ENCODE results near the gene XPO6. TPM values are rescaled to one million over a fixed set of nuclear protein-coding genes. Genes with fewer than 3 reads are reported as not detected.

XPO6 gene
- total and polyA plus RNA-seq, 8 donors: 75.7 to 155 (median 80.1) TPM

DNA sequence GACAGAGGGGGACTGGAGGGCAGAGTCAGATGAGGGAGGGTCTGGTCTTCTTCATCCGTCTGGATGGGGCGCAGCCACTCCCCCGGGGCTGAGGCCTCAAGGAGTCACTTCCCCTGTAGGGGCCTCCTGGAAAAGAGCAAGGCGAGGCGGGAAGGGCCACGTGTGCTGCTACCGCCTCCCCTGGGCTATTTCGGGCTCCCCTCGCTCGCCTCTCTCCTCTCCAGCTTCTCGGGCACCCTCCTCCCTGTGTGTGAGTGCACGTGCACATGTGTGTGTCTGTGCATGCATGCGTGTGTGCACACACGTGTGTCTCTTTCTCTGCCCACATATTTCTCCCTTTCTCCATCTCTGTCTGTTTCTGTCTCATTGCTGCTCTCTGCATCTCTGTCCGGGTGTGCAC, 158.3 kb downstream of the XPO6 start:
- no peak for ATAC-seq
- peaks cover 3 to 53% of the 10 kb centered on the region in 2 donors for H3K27me3 ChIP-seq
- peak in 1 of 4 donors; percentile 39 for DNase-seq
- no peaks in the 10 kb centered on the region for H3K4me1 ChIP-seq
- H3K36me3 ChIP-seq: no peaks in the 10 kb centered on the region
- H3K27ac ChIP-seq: no peak overlapping the region
- H3K9me3 ChIP-seq: peaks cover 0 to 7% of the 10 kb centered on the region in 2 donors
- TF ChIP-seq, protein P1, sequence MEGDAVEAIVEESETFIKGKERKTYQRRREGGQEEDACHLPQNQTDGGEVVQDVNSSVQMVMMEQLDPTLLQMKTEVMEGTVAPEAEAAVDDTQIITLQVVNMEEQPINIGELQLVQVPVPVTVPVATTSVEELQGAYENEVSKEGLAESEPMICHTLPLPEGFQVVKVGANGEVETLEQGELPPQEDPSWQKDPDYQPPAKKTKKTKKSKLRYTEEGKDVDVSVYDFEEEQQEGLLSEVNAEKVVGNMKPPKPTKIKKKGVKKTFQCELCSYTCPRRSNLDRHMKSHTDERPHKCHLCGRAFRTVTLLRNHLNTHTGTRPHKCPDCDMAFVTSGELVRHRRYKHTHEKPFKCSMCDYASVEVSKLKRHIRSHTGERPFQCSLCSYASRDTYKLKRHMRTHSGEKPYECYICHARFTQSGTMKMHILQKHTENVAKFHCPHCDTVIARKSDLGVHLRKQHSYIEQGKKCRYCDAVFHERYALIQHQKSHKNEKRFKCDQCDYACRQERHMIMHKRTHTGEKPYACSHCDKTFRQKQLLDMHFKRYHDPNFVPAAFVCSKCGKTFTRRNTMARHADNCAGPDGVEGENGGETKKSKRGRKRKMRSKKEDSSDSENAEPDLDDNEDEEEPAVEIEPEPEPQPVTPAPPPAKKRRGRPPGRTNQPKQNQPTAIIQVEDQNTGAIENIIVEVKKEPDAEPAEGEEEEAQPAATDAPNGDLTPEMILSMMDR (IDR thresholded peaks at IDR 0.05): no peak
- H3K4me3 ChIP-seq: no peak overlapping the region
- intact Hi-C loops (cut with DNase I): no loop called here

DNA sequence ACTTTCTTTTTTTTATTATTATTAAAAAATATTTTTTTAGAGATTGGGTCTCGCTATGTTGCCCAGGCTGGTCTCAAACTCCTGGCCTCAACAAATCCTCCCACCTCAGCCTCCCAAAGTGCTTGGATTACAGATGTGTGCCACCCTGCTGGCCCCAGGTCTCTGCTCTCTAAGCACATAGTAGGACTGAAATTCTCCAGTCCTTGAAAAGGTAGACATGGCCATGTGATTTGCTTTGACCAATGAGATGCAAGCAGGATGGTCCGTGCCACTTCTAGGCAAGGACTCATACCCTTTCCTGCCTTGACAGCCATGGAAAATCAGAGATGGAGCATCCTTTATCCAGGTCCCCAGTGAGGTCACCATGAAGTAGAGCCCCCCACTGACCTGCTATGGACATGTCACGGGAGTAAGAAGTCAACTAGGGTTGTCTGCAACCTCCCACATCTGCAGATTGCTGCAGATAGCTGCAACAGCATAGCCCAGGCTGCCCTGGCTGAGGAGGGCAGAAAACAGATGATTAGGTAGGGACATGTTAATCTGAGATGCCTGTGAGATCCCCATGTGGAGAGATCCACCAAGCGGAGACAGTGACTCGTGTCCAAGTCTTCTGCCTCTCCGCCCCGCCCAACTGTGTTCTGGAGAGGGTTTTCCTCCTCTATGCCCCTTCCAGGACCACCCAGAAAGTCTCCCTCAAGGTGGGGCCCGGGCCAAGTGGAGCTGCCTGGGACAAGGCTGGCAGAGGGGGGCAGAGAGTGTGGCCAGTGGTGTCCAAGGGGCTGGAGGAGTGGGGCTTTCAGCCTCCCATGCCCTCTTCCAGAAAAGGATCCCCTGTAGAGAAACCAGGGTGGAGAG, 159.3 kb downstream of the XPO6 start:
- Histone ChIP-seq H3K4me1 (no peaks in the 10 kb centered on the region), H3K36me3 (no peaks in the 10 kb centered on the region), H3K4me3 (no peak overlapping the region), H3K27me3 (peaks cover 3 to 47% of the 10 kb centered on the region in 2 donors), H3K27ac (no peak overlapping the region), H3K9me3 (peaks cover 0 to 15% of the 10 kb centered on the region in 2 donors)
- intact Hi-C loops (cut with DNase I): no loop called here
- TF ChIP-seq, protein P1 (IDR thresholded peaks at IDR 0.05): no peak
- ATAC-seq (no peak), DNase-seq (peak in 1 of 4 donors; percentile 53)

DNA sequence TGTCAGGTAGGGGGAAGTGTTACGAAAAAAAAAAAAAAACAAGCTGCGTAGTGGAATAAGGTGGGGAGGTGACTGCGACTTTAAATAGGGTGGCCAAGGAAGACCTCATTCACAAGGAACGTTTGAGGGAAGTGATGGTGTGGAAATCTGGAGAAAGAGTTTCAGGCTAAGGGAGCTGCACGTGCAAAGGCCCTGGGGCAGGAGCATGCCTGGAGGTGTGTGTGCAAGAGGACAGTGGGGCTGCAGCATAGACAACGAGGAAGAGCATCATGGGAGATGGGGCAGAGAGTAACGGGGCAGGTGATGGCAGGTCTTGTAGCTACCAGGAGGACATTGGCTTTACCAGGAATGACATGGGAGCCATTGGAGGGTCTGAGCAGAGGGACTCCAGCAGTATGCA, 160.3 kb downstream of the XPO6 start:
- Histone ChIP-seq H3K9me3 (peaks cover 0 to 15% of the 10 kb centered on the region in 2 donors), H3K36me3 (no peaks in the 10 kb centered on the region), H3K27me3 (peaks cover 3 to 40% of the 10 kb centered on the region in 2 donors), H3K4me1 (no peaks in the 10 kb centered on the region), H3K4me3 (no peak overlapping the region), H3K27ac (no peak overlapping the region)
- no peak for DNase-seq
- TF ChIP-seq, protein P1 (IDR thresholded peaks at IDR 0.05): no peak
- intact Hi-C loops (cut with DNase I): no loop called here
- no peak for ATAC-seq

Other genes starting within 250 kb of the XPO6 start
- under 1 TPM in 1 of 2 donors, not detected in 1; 0.20 TPM for gene GSG1L, start 148.3 kb downstream of the XPO6 start, total RNA-seq
- gene GSG1L, start 148.3 kb downstream of the XPO6 start, polyA plus RNA-seq (ENCODE audit: insufficient read length in 6 of 6): 1 to 10 TPM in 3 of 6 donors, under 1 TPM in 3; 0.55 to 1.2 (median 0.84) TPM
- gene SBK1, start 80.6 kb upstream of the XPO6 start, total RNA-seq: 1 to 10 TPM; 1.7 to 2.8 TPM
- 10 to 100 TPM; 13.0 to 16.4 (median 15.5) TPM for gene SBK1, start 80.6 kb upstream of the XPO6 start, polyA plus RNA-seq (ENCODE audit: insufficient read length in 6 of 6)
- 1 to 10 TPM in 1 of 2 donors, under 1 TPM in 1; 0.76 to 4.7 TPM for gene NPIPB6, start 151.5 kb upstream of the XPO6 start, total RNA-seq
- gene NPIPB6, start 151.5 kb upstream of the XPO6 start, polyA plus RNA-seq (ENCODE audit: insufficient read length in 6 of 6): 1 to 10 TPM in 5 of 6 donors, under 1 TPM in 1; 0.89 to 2.9 (median 2.2) TPM
- gene EIF3CL, start 191.9 kb upstream of the XPO6 start, total RNA-seq: 10 to 100 TPM; 10.6 to 42.2 TPM
- 100 to 1,000 TPM in 2 of 6 donors, 10 to 100 TPM in 4; 48.6 to 107 (median 66.4) TPM for gene EIF3CL, start 191.9 kb upstream of the XPO6 start, polyA plus RNA-seq (ENCODE audit: insufficient read length in 6 of 6)